HepG2 (cell line): ENCODE results near the gene LTB4R. TPM values are rescaled to one million over a fixed set of nuclear protein-coding genes. Genes with fewer than 3 reads are reported as not detected.

ENCODE experiments used
- BRCA1 ChIP-seq: sonication (generic); formaldehyde crosslinking; IDR thresholded peaks from 2 replicates; pipeline ENCODE4 v1.4.0; 2020; ENCODE audit warnings: missing genetic modification reagents
- EZH2 ChIP-seq: conservative IDR thresholded peaks from 2 replicates; pipeline ENCODE4 v1.6.1; 2012; ENCODE audit warnings: mild to moderate bottlenecking, low read depth, low read length, moderate library complexity
- GABPA ChIP-seq, 2 experiments: IDR thresholded peaks; 2 replicates each; pipeline ENCODE4 v1.6.1; 2011 to 2016; ENCODE audit warnings: low read depth in 2 of 2, low read length in 1 of 2, missing biosample characterization in 1 of 2, missing genetic modification characterization in 1 of 2
- HMG20B ChIP-seq: conservative IDR thresholded peaks from 2 replicates; pipeline ENCODE4 v1.6.1; 2016; ENCODE audit warnings: missing genetic modification reagents, missing compliant biosample characterization
- ZNF17 ChIP-seq: sonication (generic); formaldehyde crosslinking; IDR thresholded peaks from 2 replicates; pipeline ENCODE4 v1.5.0; 2020; ENCODE audit warnings: mild to moderate bottlenecking, missing genetic modification reagents
- ZNF558 ChIP-seq: sonication (generic); formaldehyde crosslinking; IDR thresholded peaks from 2 replicates; pipeline ENCODE4 v1.9.0; 2022; ENCODE audit warnings: mild to moderate bottlenecking, missing genetic modification reagents, borderline replicate concordance
- ZNF607 ChIP-seq: sonication (generic); formaldehyde crosslinking; IDR thresholded peaks from 2 replicates; pipeline ENCODE4 v1.5.1; 2020; ENCODE audit warnings: missing genetic modification reagents, mild to moderate bottlenecking, borderline replicate concordance
- ZNF841 ChIP-seq: sonication (generic); formaldehyde crosslinking; IDR thresholded peaks from 2 replicates; pipeline ENCODE4 v1.8.1; 2023; ENCODE audit warnings: missing genetic modification reagents, borderline replicate concordance
- polyA plus RNA-seq, 8 experiments: library from polyadenylated mRNA; depleted of rRNA in 3 of 8; stranded (reverse) in 7 of 8; unstranded in 1 of 8; fragments of >200 nt; fragmentation: Illumina TruSeq in 4 of 8; extraction: Trizol in 4 of 8; gene quantifications; 2 replicates each; pipeline versions ENCODE4 v1.2.1 to v1.2.3, GENCODE V29; 2011 to 2016; ENCODE audit warnings: low read depth in 4 of 8, missing spikeins in 1 of 8, mixed read lengths in 1 of 8; ENCODE audit not compliant: insufficient read depth in 1 of 8
- total RNA-seq, 5 experiments: library from RNA; depleted of rRNA; stranded (reverse); fragments of >200 nt; fragmentation: Illumina TruSeq; extraction: Trizol; gene quantifications; 2 replicates each; pipeline ENCODE4 v1.2.3, GENCODE V29; 2016; ENCODE audit warnings: low read depth in 1 of 5
- TF ChIP-seq, protein P1 (sequence below): sonication (generic); formaldehyde crosslinking; IDR thresholded peaks from 2 replicates; pipeline ENCODE4 v1.8.0; 2022; ENCODE audit warnings: mild to moderate bottlenecking, missing genetic modification reagents; ENCODE audit not compliant: insufficient replicate concordance
- TF ChIP-seq, protein P2 (sequence below): sonication (generic); formaldehyde crosslinking; IDR thresholded peaks from 2 replicates; pipeline ENCODE4 v1.4.0; 2020; ENCODE audit warnings: missing genetic modification reagents
- TF ChIP-seq, protein P3 (sequence below): sonication (generic); formaldehyde crosslinking; IDR thresholded peaks from 2 replicates; pipeline ENCODE4 v1.4.0; 2020; ENCODE audit warnings: missing genetic modification reagents, mild to moderate bottlenecking, borderline replicate concordance
- TF ChIP-seq, protein P4 (sequence below): sonication (generic); formaldehyde crosslinking; IDR thresholded peaks from 2 replicates; pipeline ENCODE4 v1.5.0; 2020; ENCODE audit warnings: mild to moderate bottlenecking, missing genetic modification reagents
- TF ChIP-seq, protein P5 (sequence below): IDR thresholded peaks from 2 replicates; pipeline ENCODE4 v1.6.1; 2016; ENCODE audit warnings: missing compliant biosample characterization, missing genetic modification reagents, borderline replicate concordance
- TF ChIP-seq, protein P6 (sequence below): sonication (generic); formaldehyde crosslinking; IDR thresholded peaks from 2 replicates; pipeline ENCODE4 v1.4.0; 2020; ENCODE audit warnings: mild to moderate bottlenecking, missing genetic modification reagents, borderline replicate concordance

Gene LTB4R
- total and polyA plus RNA-seq, 2 of the 13 experiments (the other 11 are each of a cell fraction or from before 2014, with no cell fraction given), result 3.2 to 8.2 TPM

DNA sequence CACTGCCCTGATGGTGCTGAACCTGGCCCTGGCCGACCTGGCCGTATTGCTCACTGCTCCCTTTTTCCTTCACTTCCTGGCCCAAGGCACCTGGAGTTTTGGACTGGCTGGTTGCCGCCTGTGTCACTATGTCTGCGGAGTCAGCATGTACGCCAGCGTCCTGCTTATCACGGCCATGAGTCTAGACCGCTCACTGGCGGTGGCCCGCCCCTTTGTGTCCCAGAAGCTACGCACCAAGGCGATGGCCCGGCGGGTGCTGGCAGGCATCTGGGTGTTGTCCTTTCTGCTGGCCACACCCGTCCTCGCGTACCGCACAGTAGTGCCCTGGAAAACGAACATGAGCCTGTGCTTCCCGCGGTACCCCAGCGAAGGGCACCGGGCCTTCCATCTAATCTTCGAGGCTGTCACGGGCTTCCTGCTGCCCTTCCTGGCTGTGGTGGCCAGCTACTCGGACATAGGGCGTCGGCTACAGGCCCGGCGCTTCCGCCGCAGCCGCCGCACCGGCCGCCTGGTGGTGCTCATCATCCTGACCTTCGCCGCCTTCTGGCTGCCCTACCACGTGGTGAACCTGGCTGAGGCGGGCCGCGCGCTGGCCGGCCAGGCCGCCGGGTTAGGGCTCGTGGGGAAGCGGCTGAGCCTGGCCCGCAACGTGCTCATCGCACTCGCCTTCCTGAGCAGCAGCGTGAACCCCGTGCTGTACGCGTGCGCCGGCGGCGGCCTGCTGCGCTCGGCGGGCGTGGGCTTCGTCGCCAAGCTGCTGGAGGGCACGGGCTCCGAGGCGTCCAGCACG lies 4.7 kb downstream of the LTB4R start (continued):
- TF ChIP-seq, protein P1, sequence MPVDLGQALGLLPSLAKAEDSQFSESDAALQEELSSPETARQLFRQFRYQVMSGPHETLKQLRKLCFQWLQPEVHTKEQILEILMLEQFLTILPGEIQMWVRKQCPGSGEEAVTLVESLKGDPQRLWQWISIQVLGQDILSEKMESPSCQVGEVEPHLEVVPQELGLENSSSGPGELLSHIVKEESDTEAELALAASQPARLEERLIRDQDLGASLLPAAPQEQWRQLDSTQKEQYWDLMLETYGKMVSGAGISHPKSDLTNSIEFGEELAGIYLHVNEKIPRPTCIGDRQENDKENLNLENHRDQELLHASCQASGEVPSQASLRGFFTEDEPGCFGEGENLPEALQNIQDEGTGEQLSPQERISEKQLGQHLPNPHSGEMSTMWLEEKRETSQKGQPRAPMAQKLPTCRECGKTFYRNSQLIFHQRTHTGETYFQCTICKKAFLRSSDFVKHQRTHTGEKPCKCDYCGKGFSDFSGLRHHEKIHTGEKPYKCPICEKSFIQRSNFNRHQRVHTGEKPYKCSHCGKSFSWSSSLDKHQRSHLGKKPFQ (CRISPR knock-in tag), result peak; percentile 78
- TF ChIP-seq ZNF841 (CRISPR knock-in tag), result no peak
- TF ChIP-seq HMG20B (CRISPR knock-in tag), result no peak; the same call in 1 of the 2 replicates
- peak; percentile 99 for TF ChIP-seq BRCA1 (CRISPR knock-in tag)
- TF ChIP-seq ZNF17 (CRISPR knock-in tag), result no peak
- TF ChIP-seq, protein P2, sequence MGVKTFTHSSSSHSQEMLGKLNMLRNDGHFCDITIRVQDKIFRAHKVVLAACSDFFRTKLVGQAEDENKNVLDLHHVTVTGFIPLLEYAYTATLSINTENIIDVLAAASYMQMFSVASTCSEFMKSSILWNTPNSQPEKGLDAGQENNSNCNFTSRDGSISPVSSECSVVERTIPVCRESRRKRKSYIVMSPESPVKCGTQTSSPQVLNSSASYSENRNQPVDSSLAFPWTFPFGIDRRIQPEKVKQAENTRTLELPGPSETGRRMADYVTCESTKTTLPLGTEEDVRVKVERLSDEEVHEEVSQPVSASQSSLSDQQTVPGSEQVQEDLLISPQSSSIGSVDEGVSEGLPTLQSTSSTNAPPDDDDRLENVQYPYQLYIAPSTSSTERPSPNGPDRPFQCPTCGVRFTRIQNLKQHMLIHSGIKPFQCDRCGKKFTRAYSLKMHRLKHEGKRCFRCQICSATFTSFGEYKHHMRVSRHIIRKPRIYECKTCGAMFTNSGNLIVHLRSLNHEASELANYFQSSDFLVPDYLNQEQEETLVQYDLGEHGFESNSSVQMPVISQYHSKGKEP, result peak; percentile 94
- TF ChIP-seq ZNF607 (CRISPR knock-in tag), result peak; percentile 99
- TF ChIP-seq, protein P3, sequence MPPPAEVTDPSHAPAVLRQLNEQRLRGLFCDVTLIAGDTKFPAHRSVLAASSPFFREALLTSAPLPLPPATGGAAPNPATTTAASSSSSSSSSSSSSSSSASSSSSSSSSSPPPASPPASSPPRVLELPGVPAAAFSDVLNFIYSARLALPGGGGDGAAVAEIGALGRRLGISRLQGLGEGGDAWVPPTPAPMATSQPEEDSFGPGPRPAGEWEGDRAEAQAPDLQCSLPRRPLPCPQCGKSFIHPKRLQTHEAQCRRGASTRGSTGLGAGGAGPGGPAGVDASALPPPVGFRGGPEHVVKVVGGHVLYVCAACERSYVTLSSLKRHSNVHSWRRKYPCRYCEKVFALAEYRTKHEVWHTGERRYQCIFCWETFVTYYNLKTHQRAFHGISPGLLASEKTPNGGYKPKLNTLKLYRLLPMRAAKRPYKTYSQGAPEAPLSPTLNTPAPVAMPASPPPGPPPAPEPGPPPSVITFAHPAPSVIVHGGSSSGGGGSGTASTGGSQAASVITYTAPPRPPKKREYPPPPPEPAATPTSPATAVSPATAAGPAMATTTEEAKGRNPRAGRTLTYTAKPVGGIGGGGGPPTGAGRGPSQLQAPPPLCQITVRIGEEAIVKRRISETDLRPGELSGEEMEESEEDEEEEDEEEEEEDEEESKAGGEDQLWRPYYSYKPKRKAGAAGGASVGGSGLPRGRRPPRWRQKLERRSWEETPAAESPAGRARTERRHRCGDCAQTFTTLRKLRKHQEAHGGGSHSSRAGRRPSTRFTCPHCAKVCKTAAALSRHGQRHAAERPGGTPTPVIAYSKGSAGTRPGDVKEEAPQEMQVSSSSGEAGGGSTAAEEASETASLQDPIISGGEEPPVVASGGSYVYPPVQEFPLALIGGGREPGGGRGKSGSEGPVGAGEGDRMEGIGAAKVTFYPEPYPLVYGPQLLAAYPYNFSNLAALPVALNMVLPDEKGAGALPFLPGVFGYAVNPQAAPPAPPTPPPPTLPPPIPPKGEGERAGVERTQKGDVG (CRISPR knock-in tag), result peak; percentile 94
- TF ChIP-seq ZNF558 (CRISPR knock-in tag), result peak; percentile 95; the same call in 1 of the 2 replicates
- TF ChIP-seq, protein P4, sequence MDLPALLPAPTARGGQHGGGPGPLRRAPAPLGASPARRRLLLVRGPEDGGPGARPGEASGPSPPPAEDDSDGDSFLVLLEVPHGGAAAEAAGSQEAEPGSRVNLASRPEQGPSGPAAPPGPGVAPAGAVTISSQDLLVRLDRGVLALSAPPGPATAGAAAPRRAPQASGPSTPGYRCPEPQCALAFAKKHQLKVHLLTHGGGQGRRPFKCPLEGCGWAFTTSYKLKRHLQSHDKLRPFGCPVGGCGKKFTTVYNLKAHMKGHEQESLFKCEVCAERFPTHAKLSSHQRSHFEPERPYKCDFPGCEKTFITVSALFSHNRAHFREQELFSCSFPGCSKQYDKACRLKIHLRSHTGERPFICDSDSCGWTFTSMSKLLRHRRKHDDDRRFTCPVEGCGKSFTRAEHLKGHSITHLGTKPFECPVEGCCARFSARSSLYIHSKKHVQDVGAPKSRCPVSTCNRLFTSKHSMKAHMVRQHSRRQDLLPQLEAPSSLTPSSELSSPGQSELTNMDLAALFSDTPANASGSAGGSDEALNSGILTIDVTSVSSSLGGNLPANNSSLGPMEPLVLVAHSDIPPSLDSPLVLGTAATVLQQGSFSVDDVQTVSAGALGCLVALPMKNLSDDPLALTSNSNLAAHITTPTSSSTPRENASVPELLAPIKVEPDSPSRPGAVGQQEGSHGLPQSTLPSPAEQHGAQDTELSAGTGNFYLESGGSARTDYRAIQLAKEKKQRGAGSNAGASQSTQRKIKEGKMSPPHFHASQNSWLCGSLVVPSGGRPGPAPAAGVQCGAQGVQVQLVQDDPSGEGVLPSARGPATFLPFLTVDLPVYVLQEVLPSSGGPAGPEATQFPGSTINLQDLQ (CRISPR knock-in tag), result peak; percentile 97
- no peak for TF ChIP-seq GABPA (IDR thresholded peaks at IDR 0.05; ENCODE audit: low read depth, low read length)
- TF ChIP-seq GABPA (CRISPR knock-in tag; IDR thresholded peaks at IDR 0.05; ENCODE audit: low read depth), result no peak
- TF ChIP-seq, protein P5, sequence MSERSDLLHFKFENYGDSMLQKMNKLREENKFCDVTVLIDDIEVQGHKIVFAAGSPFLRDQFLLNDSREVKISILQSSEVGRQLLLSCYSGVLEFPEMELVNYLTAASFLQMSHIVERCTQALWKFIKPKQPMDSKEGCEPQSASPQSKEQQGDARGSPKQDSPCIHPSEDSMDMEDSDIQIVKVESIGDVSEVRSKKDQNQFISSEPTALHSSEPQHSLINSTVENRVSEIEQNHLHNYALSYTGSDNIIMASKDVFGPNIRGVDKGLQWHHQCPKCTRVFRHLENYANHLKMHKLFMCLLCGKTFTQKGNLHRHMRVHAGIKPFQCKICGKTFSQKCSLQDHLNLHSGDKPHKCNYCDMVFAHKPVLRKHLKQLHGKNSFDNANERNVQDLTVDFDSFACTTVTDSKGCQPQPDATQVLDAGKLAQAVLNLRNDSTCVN (CRISPR knock-in tag), result peak; percentile 92
- no peak; the same call in 1 of the 2 replicates for TF ChIP-seq EZH2
- TF ChIP-seq, protein P6, sequence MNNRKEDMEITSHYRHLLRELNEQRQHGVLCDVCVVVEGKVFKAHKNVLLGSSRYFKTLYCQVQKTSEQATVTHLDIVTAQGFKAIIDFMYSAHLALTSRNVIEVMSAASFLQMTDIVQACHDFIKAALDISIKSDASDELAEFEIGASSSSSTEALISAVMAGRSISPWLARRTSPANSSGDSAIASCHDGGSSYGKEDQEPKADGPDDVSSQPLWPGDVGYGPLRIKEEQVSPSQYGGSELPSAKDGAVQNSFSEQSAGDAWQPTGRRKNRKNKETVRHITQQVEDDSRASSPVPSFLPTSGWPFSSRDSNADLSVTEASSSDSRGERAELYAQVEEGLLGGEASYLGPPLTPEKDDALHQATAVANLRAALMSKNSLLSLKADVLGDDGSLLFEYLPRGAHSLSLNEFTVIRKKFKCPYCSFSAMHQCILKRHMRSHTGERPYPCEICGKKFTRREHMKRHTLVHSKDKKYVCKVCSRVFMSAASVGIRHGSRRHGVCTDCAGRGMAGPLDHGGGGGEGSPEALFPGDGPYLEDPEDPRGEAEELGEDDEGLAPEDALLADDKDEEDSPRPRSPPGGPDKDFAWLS (CRISPR knock-in tag), result peak; percentile 31; the same call in 1 of the 2 replicates
